ENCODE data around the gene KREMEN1. TPM values are rescaled to one million over a fixed set of nuclear protein-coding genes. Genes with fewer than 3 reads are reported as not detected.
A peak's percentile ranks its signal among the peaks of the same experiment; 100 is the strongest.

Gene KREMEN1
- polyA plus RNA-seq, 10 donors: 59.9 to 97.7 (median 82.0) TPM

GRCh38 chr22:29044657-29045176 lies 28.1 kb upstream of the KREMEN1 start:
- no peak for DNase-seq

- no peak for DNase-seq
Observed at GRCh38 chr22:29048822-29049654, 23.8 kb upstream of the KREMEN1 start.

GRCh38 chr22:29049655-29050263 lies 23.1 kb upstream of the KREMEN1 start:
- no peak for DNase-seq

GRCh38 chr22:29050457-29050856 lies 22.4 kb upstream of the KREMEN1 start:
- DNase-seq: no peak

- DNase-seq: no peak
Observed at GRCh38 chr22:29053048-29053702, 19.7 kb upstream of the KREMEN1 start.

- no peak for DNase-seq
Observed at GRCh38 chr22:29054251-29054767, 18.5 kb upstream of the KREMEN1 start.

GRCh38 chr22:29055192-29055830 lies 17.5 kb upstream of the KREMEN1 start:
- DNase-seq: peak in 1 of 3 donors; percentile 63

GRCh38 chr22:29056472-29056871 lies 16.4 kb upstream of the KREMEN1 start:
- no peak for DNase-seq

- DNase-seq: no peak
Observed at GRCh38 chr22:29060251-29060869, 12.5 kb upstream of the KREMEN1 start.

- no peak for DNase-seq
Observed at GRCh38 chr22:29060931-29061330, 11.9 kb upstream of the KREMEN1 start.

GRCh38 chr22:29061773-29062172 lies 11.1 kb upstream of the KREMEN1 start, which contains the start of gene C22orf31:
Gene C22orf31, minus strand, starts transcription at chr22:29061831. Its CDS starts 39 bp downstream, at chr22:29061792.
- no peak for DNase-seq

- DNase-seq: peak in 1 of 3 donors; percentile 47
Observed at GRCh38 chr22:29062286-29062821, 10.5 kb upstream of the KREMEN1 start.

GRCh38 chr22:29065468-29066190 lies 7.2 kb upstream of the KREMEN1 start:
- DNase-seq: no peak

GRCh38 chr22:29069463-29069862 lies 3.4 kb upstream of the KREMEN1 start:
- DNase-seq: no peak

GRCh38 chr22:29070490-29070889 lies 2.3 kb upstream of the KREMEN1 start:
- DNase-seq: no peak

GRCh38 chr22:29071261-29072045 lies 1.4 kb upstream of the KREMEN1 start:
- DNase-seq: peak in 2 of 3 donors; percentile 48 to 70

GRCh38 chr22:29072193-29072978 lies 449 bp upstream of the KREMEN1 start:
- DNase-seq: peak; percentile 74 to 88 (median 81)

GRCh38 chr22:29073618-29074275 lies 912 bp downstream of the KREMEN1 start:
- DNase-seq: peak in 2 of 3 donors; percentile 57 to 79

All from muscle of back (tissue), 11 donors.